CD4-positive, CD25-positive, alpha-beta regulatory T cell (primary cell): ENCODE results near the gene RAG1. TPM values are rescaled to one million over a fixed set of nuclear protein-coding genes. Genes with fewer than 3 reads are reported as not detected.
A peak's percentile ranks its signal among the peaks of the same experiment; 100 is the strongest.
"Not testable (repeated sequence)": the region's sequence is repeated elsewhere in the genome, so short reads cannot be mapped to it uniquely, and the experiment has no call there.

Experiments
- ATAC-seq, 2 donors: fragments of 150-1000 bp; cut with Tn5 transposase; one replicate each; pipeline ENCODE4 v1.10.0; 2021; ENCODE audit warnings: low read depth in 2 of 2, moderate number of reproducible peaks in 2 of 2, moderate library complexity in 1 of 2
- DNase-seq, 3 donors: peaks; one replicate each; pipeline versions ENCODE4 v3.0.0 to v3.0.0-alpha.2; 2012 to 2022; ENCODE audit warnings: mixed read lengths in 1 of 3
- H3K27ac ChIP-seq: one replicate; pipeline ENCODE4 v1.7.0; 2013; ENCODE audit warnings: mild to moderate bottlenecking, low read length; ENCODE audit not compliant: insufficient read depth, poor library complexity, severe bottlenecking
- H3K27me3 ChIP-seq: one replicate; pipeline ENCODE4 v1.7.0; 2013; ENCODE audit warnings: low read length; ENCODE audit not compliant: control insufficient read depth, insufficient read depth
- H3K36me3 ChIP-seq: one replicate; pipeline ENCODE4 v1.7.0; 2013; ENCODE audit warnings: mild to moderate bottlenecking, low read length, moderate library complexity; ENCODE audit not compliant: control insufficient read depth, insufficient read depth
- H3K4me1 ChIP-seq: 2 replicates; pipeline ENCODE4 v1.7.0; 2013; ENCODE audit warnings: mild to moderate bottlenecking, low read length; ENCODE audit not compliant: insufficient read depth, control insufficient read depth, poor library complexity, severe bottlenecking
- H3K4me3 ChIP-seq: one replicate; pipeline ENCODE4 v1.7.0; 2013; ENCODE audit warnings: low read depth, mild to moderate bottlenecking, low read length, moderate library complexity
- H3K9me3 ChIP-seq, 2 experiments: 1 replicate in 1 of 2; 2 replicates in 1 of 2; pipeline ENCODE4 v1.7.0; 2013; ENCODE audit warnings: low read length in 2 of 2, mild to moderate bottlenecking in 1 of 2, moderate library complexity in 1 of 2; ENCODE audit not compliant: control insufficient read depth in 2 of 2
- H3K27ac Mint-ChIP-seq, 3 donors: one replicate each; pipeline ENCODE4 v1.8.0; 2020 to 2022; ENCODE audit warnings: mild to moderate bottlenecking in 3 of 3, mixed read lengths in 3 of 3, moderate library complexity in 2 of 3
- H3K27me3 Mint-ChIP-seq: one replicate; pipeline ENCODE4 v1.8.0; 2022; ENCODE audit warnings: mild to moderate bottlenecking, mixed read lengths
- H3K36me3 Mint-ChIP-seq: one replicate; pipeline ENCODE4 v1.8.0; 2020; ENCODE audit warnings: mixed read lengths
- H3K4me1 Mint-ChIP-seq, 4 donors: one replicate each; pipeline ENCODE4 v1.8.0; 2020 to 2022; ENCODE audit warnings: mixed read lengths in 4 of 4, mild to moderate bottlenecking in 1 of 4
- H3K4me3 Mint-ChIP-seq, 4 donors: one replicate each; pipeline ENCODE4 v1.8.0; 2020 to 2022; ENCODE audit warnings: mild to moderate bottlenecking in 4 of 4, mixed read lengths in 4 of 4, moderate library complexity in 3 of 4
- H3K9me3 Mint-ChIP-seq, 7 donors: one replicate each; pipeline ENCODE4 v1.8.0; 2020 to 2022; ENCODE audit warnings: mixed read lengths in 7 of 7, mild to moderate bottlenecking in 3 of 7, moderate library complexity in 2 of 7
- polyA plus RNA-seq, 4 donors: library from polyadenylated mRNA; unstranded; fragments of 300-500 nt; fragmentation: Illumina TruSeq; gene quantifications; one replicate each; pipeline ENCODE4 v1.2.3, GENCODE V29; 2021
- total RNA-seq: library from RNA; stranded (reverse); gene quantifications from one replicate; pipeline ENCODE4 v1.2.3, GENCODE V29; 2022

Gene RAG1
- 0.05 TPM for total RNA-seq
- 1 to 10 TPM in 1 of 4 donors, under 1 TPM in 1, not detected in 2; 0.16 to 2.3 TPM for polyA plus RNA-seq

GRCh38 chr11:36567694-36568093 is at the start of gene RAG1:
Gene RAG1 (plus strand): TSS chr11:36568007. CDS start chr11:36573305, 5,298 bp downstream.
- H3K4me1 ChIP-seq = no peaks in the 10 kb centered on the region
- H3K9me3 ChIP-seq = no peaks in the 10 kb centered on the region
- no peaks in the 10 kb centered on the region for H3K9me3 Mint-ChIP-seq
- no peaks in the 10 kb centered on the region for H3K36me3 ChIP-seq
- no peak within 1 kb of the TSS for H3K4me3 ChIP-seq
- H3K4me1 Mint-ChIP-seq = peaks cover 0 to 12% (median 6%) of the 10 kb centered on the region in 4 donors
- no peak within 1 kb of the TSS for H3K27ac ChIP-seq
- ATAC-seq (no peak), DNase-seq (no peak)
- no peak within 1 kb of the TSS for H3K4me3 Mint-ChIP-seq
- H3K27me3 Mint-ChIP-seq = peaks cover 21% of the 10 kb centered on the region
- H3K36me3 Mint-ChIP-seq = no peaks in the 10 kb centered on the region
- peaks cover 9% of the 10 kb centered on the region for H3K27me3 ChIP-seq
- H3K27ac Mint-ChIP-seq = no peak within 1 kb of the TSS

GRCh38 chr11:36530840-36531239 is 37.0 kb upstream of the RAG1 start:
- ATAC-seq = no peak
- H3K36me3 Mint-ChIP-seq = no peaks in the 10 kb centered on the region
- H3K4me1 Mint-ChIP-seq = no peaks in the 10 kb centered on the region
- Histone ChIP-seq H3K27me3 (no peaks in the 10 kb centered on the region), H3K9me3 (no peaks in the 10 kb centered on the region), H3K36me3 (no peaks in the 10 kb centered on the region), H3K4me3 (no peak overlapping the region), H3K4me1 (no peaks in the 10 kb centered on the region), H3K27ac (no peak overlapping the region)
- peaks cover 9% of the 10 kb centered on the region for H3K27me3 Mint-ChIP-seq
- no peak for DNase-seq
- no peak overlapping the region for H3K4me3 Mint-ChIP-seq
- H3K27ac Mint-ChIP-seq = no peak overlapping the region
- peaks cover 0 to 9% (median 4%) of the 10 kb centered on the region in 7 donors for H3K9me3 Mint-ChIP-seq

- Mint-ChIP-seq H3K4me1 (no peaks in the 10 kb centered on the region), H3K9me3 (peaks cover 0 to 7% (median 0%) of the 10 kb centered on the region in 7 donors), H3K4me3 (no peak overlapping the region), H3K36me3 (no peaks in the 10 kb centered on the region), H3K27ac (no peak overlapping the region), H3K27me3 (peaks cover 13% of the 10 kb centered on the region)
- Histone ChIP-seq H3K27ac (no peak overlapping the region), H3K4me3 (no peak overlapping the region), H3K9me3 (no peaks in the 10 kb centered on the region), H3K4me1 (no peaks in the 10 kb centered on the region), H3K27me3 (no peaks in the 10 kb centered on the region), H3K36me3 (no peaks in the 10 kb centered on the region)
- DNase-seq (no peak), ATAC-seq (no peak)
These were observed 34.7 kb upstream of the RAG1 start for GRCh38 chr11:36532941-36533601.

GRCh38 chr11:36534276-36534840 is 33.4 kb upstream of the RAG1 start:
- H3K27ac Mint-ChIP-seq = no peak overlapping the region
- H3K4me1 ChIP-seq = no peaks in the 10 kb centered on the region
- H3K4me3 Mint-ChIP-seq = no peak overlapping the region
- H3K36me3 Mint-ChIP-seq = no peaks in the 10 kb centered on the region
- H3K27ac ChIP-seq = no peak overlapping the region
- peaks cover 0 to 1% (median 0%) of the 10 kb centered on the region in 7 donors for H3K9me3 Mint-ChIP-seq
- H3K27me3 Mint-ChIP-seq = peaks cover 9% of the 10 kb centered on the region
- no peaks in the 10 kb centered on the region for H3K36me3 ChIP-seq
- no peaks in the 10 kb centered on the region for H3K4me1 Mint-ChIP-seq
- H3K9me3 ChIP-seq = no peaks in the 10 kb centered on the region
- H3K27me3 ChIP-seq = no peaks in the 10 kb centered on the region
- no peak for ATAC-seq
- H3K4me3 ChIP-seq = no peak overlapping the region
- DNase-seq = no peak

- Histone ChIP-seq H3K4me1 (no peaks in the 10 kb centered on the region), H3K4me3 (no peak overlapping the region), H3K36me3 (no peaks in the 10 kb centered on the region), H3K9me3 (no peaks in the 10 kb centered on the region), H3K27ac (no peak overlapping the region), H3K27me3 (no peaks in the 10 kb centered on the region)
- H3K4me1 Mint-ChIP-seq = no peaks in the 10 kb centered on the region
- no peak for ATAC-seq
- H3K36me3 Mint-ChIP-seq = no peaks in the 10 kb centered on the region
- peaks cover 13% of the 10 kb centered on the region for H3K27me3 Mint-ChIP-seq
- H3K4me3 Mint-ChIP-seq = no peak overlapping the region
- H3K27ac Mint-ChIP-seq = no peak overlapping the region
- peak in 1 of 3 donors; percentile 25 for DNase-seq
- no peaks in the 10 kb centered on the region for H3K9me3 Mint-ChIP-seq
These were observed 26.8 kb upstream of the RAG1 start for GRCh38 chr11:36540998-36541397.

GRCh38 chr11:36550385-36551115 is 17.3 kb upstream of the RAG1 start:
- H3K9me3 Mint-ChIP-seq = peaks cover 0 to 10% (median 4%) of the 10 kb centered on the region in 7 donors
- H3K36me3 ChIP-seq = no peaks in the 10 kb centered on the region
- no peak overlapping the region for H3K4me3 Mint-ChIP-seq

GRCh38 chr11:36557390-36557789 is 10.4 kb upstream of the RAG1 start:
- not testable (repeated sequence) for H3K36me3 Mint-ChIP-seq, H3K9me3 ChIP-seq, H3K27ac Mint-ChIP-seq, ATAC-seq, H3K9me3 Mint-ChIP-seq, H3K36me3 ChIP-seq, H3K27ac ChIP-seq, H3K4me1 ChIP-seq, H3K4me3 ChIP-seq, H3K4me3 Mint-ChIP-seq, H3K27me3 ChIP-seq, DNase-seq, H3K4me1 Mint-ChIP-seq, H3K27me3 Mint-ChIP-seq

More at GRCh38 chr11:36550385-36551115, 17.3 kb upstream of the RAG1 start:
- DNase-seq (no peak), ATAC-seq (no peak)
- no peaks in the 10 kb centered on the region for H3K4me1 Mint-ChIP-seq
- H3K27ac Mint-ChIP-seq = no peak overlapping the region
- Histone ChIP-seq H3K9me3 (no peaks in the 10 kb centered on the region), H3K27me3 (no peaks in the 10 kb centered on the region), H3K27ac (no peak overlapping the region), H3K4me1 (no peaks in the 10 kb centered on the region), H3K4me3 (no peak overlapping the region)
- H3K27me3 Mint-ChIP-seq = peaks cover 10% of the 10 kb centered on the region
- H3K36me3 Mint-ChIP-seq = no peaks in the 10 kb centered on the region
